Measurements from ENCODE around the gene TMEM248. TPM values are rescaled to one million over a fixed set of nuclear protein-coding genes. Genes with fewer than 3 reads are reported as not detected.
A peak's percentile ranks its signal among the peaks of the same experiment; 100 is the strongest.

The TMEM248 gene
- total and polyA plus RNA-seq, 2 donors (not counting 3 experiments of a cell fraction or from before 2014, with no cell fraction given) = 107 to 220 TPM

DNA sequence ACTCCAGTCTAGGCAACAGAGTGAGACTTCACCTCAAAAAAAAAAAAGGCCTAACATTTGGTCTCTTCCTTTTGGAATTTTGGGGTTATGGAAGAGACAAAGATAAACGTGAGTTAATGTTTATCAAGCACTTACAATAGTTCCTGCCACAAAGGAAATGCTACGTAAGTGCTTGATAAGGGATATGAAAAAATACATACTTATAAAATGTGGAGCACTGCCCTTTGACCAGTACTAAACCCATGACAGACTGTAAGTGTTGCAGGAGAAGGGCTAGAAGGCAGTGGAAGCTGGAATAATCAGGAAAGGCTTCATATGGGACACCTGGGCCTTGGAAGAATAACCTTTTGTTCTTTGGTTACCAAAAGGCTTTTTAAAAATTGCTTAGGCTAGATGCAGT is 25.5 kb downstream of the TMEM248 start:
- Histone ChIP-seq H3K4me2 (ENCODE audit: insufficient read depth, low read length) (peak overlapping the region; percentile 27), H3K79me2 (ENCODE audit: control insufficient read depth, insufficient read depth, low read length) (peaks cover 12% of the 10 kb centered on the region), H3K9ac (replicated peaks; ENCODE audit: extremely low read depth, insufficient read depth, low read length) (peak overlapping the region; percentile 20), H3K27me3 (ENCODE audit: control insufficient read depth in 2 of 2, insufficient read depth in 2 of 2, low read length in 2 of 2) (no peaks in the 10 kb centered on the region), H3K9me3 (replicated peaks; ENCODE audit: control insufficient read depth, insufficient read depth, low read length) (no peaks in the 10 kb centered on the region), H3K9me1 (replicated peaks; ENCODE audit: control insufficient read depth, extremely low read depth, insufficient read depth, low read length) (no peaks in the 10 kb centered on the region), H3K4me1 (ENCODE audit: control insufficient read depth, extremely low read depth, insufficient read depth, low read length) (peaks cover 30% of the 10 kb centered on the region), H4K20me1 (replicated peaks; ENCODE audit: control insufficient read depth, extremely low read depth, insufficient read depth, low read length) (no peaks in the 10 kb centered on the region), H3K36me3 (ENCODE audit: control insufficient read depth in 2 of 2, extremely low read depth in 1 of 2, insufficient read depth in 2 of 2, low read length in 2 of 2) (peaks cover 14 to 19% of the 10 kb centered on the region in 2 experiments), H3K4me3 (replicated peaks in 1 of 3; ENCODE audit: insufficient read depth in 1 of 3, low read depth in 1 of 3, low read length in 3 of 3) (no peak overlapping the region), H2AFZ (ENCODE audit: low read depth, low read length) (no peak overlapping the region), H3K27ac (ENCODE audit: insufficient read depth, low read depth, low read length) (peak overlapping the region; percentile 67)
- no TSS peak for BruUV-seq (replicated peaks)
- FAIRE-seq = peak; percentile 70
- ChIA-PET POLR2A (no interaction called here), CTCF (no interaction called here)
- intact Hi-C loops (cut with micrococcal nuclease) (no loop called here), dilution Hi-C loops (cut with MboI; ENCODE audit: extremely low pct_ligation_motif_present, low sequenced_read_pairs) (no loop called here)
- peak; percentile 83 for DNase-seq (ENCODE audit: low read depth, low spot score)
- TF ChIP-seq JUN (IDR thresholded peaks at IDR 0.05; ENCODE audit: borderline replicate concordance, insufficient read depth, insufficient read length, low read depth) (peak; percentile 27), POLR2AphosphoS5 (IDR thresholded peaks at IDR 0.05; ENCODE audit: insufficient read depth, low read depth, low read length) (no peak), MYC (IDR thresholded peaks at IDR 0.05; ENCODE audit: low read depth, low read length) (no peak), MAX (IDR thresholded peaks at IDR 0.05; ENCODE audit: insufficient read depth, insufficient read length) (no peak), POLR2A (IDR thresholded peaks at IDR 0.05; ENCODE audit: low read depth, low read length) (no peak), GATA2 (IDR thresholded peaks at IDR 0.05; ENCODE audit: insufficient read depth, insufficient read length, low read depth, low read length) (peak; percentile 71)

- no TSS peak for BruUV-seq (replicated peaks)
- CTCF ChIA-PET = no interaction called here
- no peak overlapping the region for H2AFZ ChIP-seq (ENCODE audit: low read depth, low read length)
Observed at GRCh38 chr7:66948480-66949109, 27.6 kb downstream of the TMEM248 start.

More at GRCh38 chr7:66948480-66949109, 27.6 kb downstream of the TMEM248 start:
- no peak overlapping the region for H3K4me3 ChIP-seq (replicated peaks in 1 of 3; ENCODE audit: insufficient read depth in 1 of 3, low read depth in 1 of 3, low read length in 3 of 3)
- POLR2A ChIA-PET = no interaction called here
- dilution Hi-C loops (cut with MboI; ENCODE audit: extremely low pct_ligation_motif_present, low sequenced_read_pairs) (no loop called here), intact Hi-C loops (cut with micrococcal nuclease) (no loop called here)
- H3K27me3 ChIP-seq (ENCODE audit: control insufficient read depth in 2 of 2, insufficient read depth in 2 of 2, low read length in 2 of 2) = no peaks in the 10 kb centered on the region
- H3K9ac ChIP-seq (replicated peaks; ENCODE audit: extremely low read depth, insufficient read depth, low read length) = no peak overlapping the region
- H3K36me3 ChIP-seq (ENCODE audit: control insufficient read depth in 2 of 2, extremely low read depth in 1 of 2, insufficient read depth in 2 of 2, low read length in 2 of 2) = peaks cover 11 to 16% of the 10 kb centered on the region in 2 experiments
- no peaks in the 10 kb centered on the region for H3K9me1 ChIP-seq (replicated peaks; ENCODE audit: control insufficient read depth, extremely low read depth, insufficient read depth, low read length)
- H3K27ac ChIP-seq (ENCODE audit: insufficient read depth, low read depth, low read length) = no peak overlapping the region
- H4K20me1 ChIP-seq (replicated peaks; ENCODE audit: control insufficient read depth, extremely low read depth, insufficient read depth, low read length) = no peaks in the 10 kb centered on the region
- FAIRE-seq (no peak), DNase-seq (ENCODE audit: low read depth, low spot score) (no peak)
- H3K4me2 ChIP-seq (ENCODE audit: insufficient read depth, low read length) = no peak overlapping the region
- no peaks in the 10 kb centered on the region for H3K9me3 ChIP-seq (replicated peaks; ENCODE audit: control insufficient read depth, insufficient read depth, low read length)
- peaks cover 7% of the 10 kb centered on the region for H3K79me2 ChIP-seq (ENCODE audit: control insufficient read depth, insufficient read depth, low read length)
- peaks cover 47% of the 10 kb centered on the region for H3K4me1 ChIP-seq (ENCODE audit: control insufficient read depth, extremely low read depth, insufficient read depth, low read length)
- no peak for TF ChIP-seq MYC (IDR thresholded peaks at IDR 0.05; ENCODE audit: low read depth, low read length)
- no peak for TF ChIP-seq POLR2AphosphoS5 (IDR thresholded peaks at IDR 0.05; ENCODE audit: insufficient read depth, low read depth, low read length)
- TF ChIP-seq MAX (IDR thresholded peaks at IDR 0.05; ENCODE audit: insufficient read depth, insufficient read length) = no peak
- no peak for TF ChIP-seq FOS (IDR thresholded peaks at IDR 0.05; ENCODE audit: borderline replicate concordance, insufficient read depth, low read length)
- TF ChIP-seq, protein P1, sequence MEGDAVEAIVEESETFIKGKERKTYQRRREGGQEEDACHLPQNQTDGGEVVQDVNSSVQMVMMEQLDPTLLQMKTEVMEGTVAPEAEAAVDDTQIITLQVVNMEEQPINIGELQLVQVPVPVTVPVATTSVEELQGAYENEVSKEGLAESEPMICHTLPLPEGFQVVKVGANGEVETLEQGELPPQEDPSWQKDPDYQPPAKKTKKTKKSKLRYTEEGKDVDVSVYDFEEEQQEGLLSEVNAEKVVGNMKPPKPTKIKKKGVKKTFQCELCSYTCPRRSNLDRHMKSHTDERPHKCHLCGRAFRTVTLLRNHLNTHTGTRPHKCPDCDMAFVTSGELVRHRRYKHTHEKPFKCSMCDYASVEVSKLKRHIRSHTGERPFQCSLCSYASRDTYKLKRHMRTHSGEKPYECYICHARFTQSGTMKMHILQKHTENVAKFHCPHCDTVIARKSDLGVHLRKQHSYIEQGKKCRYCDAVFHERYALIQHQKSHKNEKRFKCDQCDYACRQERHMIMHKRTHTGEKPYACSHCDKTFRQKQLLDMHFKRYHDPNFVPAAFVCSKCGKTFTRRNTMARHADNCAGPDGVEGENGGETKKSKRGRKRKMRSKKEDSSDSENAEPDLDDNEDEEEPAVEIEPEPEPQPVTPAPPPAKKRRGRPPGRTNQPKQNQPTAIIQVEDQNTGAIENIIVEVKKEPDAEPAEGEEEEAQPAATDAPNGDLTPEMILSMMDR (IDR thresholded peaks at IDR 0.05; ENCODE audit: extremely low read depth in 1 of 2, insufficient read depth in 1 of 2, low read depth in 1 of 2, low read length in 2 of 2) = no peak
- no peak for TF ChIP-seq EZH2 (IDR thresholded peaks at IDR 0.05; ENCODE audit: borderline replicate concordance, low read depth, low read length, severe bottlenecking)
- TF ChIP-seq POLR2A (IDR thresholded peaks at IDR 0.05; ENCODE audit: low read depth, low read length) = no peak
- no peak for TF ChIP-seq GATA2 (IDR thresholded peaks at IDR 0.05; ENCODE audit: insufficient read depth, insufficient read length, low read depth, low read length)
- no peak for TF ChIP-seq JUN (IDR thresholded peaks at IDR 0.05; ENCODE audit: borderline replicate concordance, insufficient read depth, insufficient read length, low read depth)
